Keratinocyte (primary cell): ENCODE results near the gene ARHGEF37. TPM values are rescaled to one million over a fixed set of nuclear protein-coding genes. Genes with fewer than 3 reads are reported as not detected.
"Not testable (repeated sequence)": the region's sequence is repeated elsewhere in the genome, so short reads cannot be mapped to it uniquely, and the experiment has no call there.

Source experiments
- DNase-seq: peaks from one replicate; pipeline ENCODE4 v3.0.0-alpha.2; 2011; ENCODE audit warnings: low read depth, missing footprints, low spot score
- FAIRE-seq: peaks from 2 replicates; lab custom pipeline; 2011; peaks lifted over from hg19 to GRCh38; lab: Jason Lieb, UNC
- H2AFZ ChIP-seq: 2 replicates; pipeline ENCODE4 v1.6.0; 2012; ENCODE audit warnings: low read length, control low read depth, inconsistent platforms; ENCODE audit not compliant: control insufficient read depth
- H3K27ac ChIP-seq: 2 replicates; pipeline ENCODE4 v1.5.1; 2011; ENCODE audit warnings: low read length; ENCODE audit not compliant: control insufficient read depth, insufficient read depth
- H3K27me3 ChIP-seq: 3 replicates; pipeline ENCODE4 v1.6.0; 2011; ENCODE audit warnings: low read length; ENCODE audit not compliant: control insufficient read depth, insufficient read depth; ENCODE audit errors: extremely low read depth
- H3K36me3 ChIP-seq, 2 experiments: 2 replicates in 1 of 2; 3 replicates in 1 of 2; pipeline ENCODE4 v1.5.1; 2011; ENCODE audit warnings: low read length in 2 of 2, mild to moderate bottlenecking in 1 of 2; ENCODE audit not compliant: control insufficient read depth in 2 of 2, insufficient read depth in 2 of 2; ENCODE audit errors: extremely low read depth in 1 of 2
- H3K4me1 ChIP-seq: 3 replicates; pipeline ENCODE4 v1.5.1; 2011; ENCODE audit warnings: low read length; ENCODE audit not compliant: control insufficient read depth, insufficient read depth; ENCODE audit errors: extremely low read depth
- H3K4me2 ChIP-seq: 3 replicates; pipeline ENCODE4 v1.6.0; 2011; ENCODE audit warnings: low read depth, low read length; ENCODE audit not compliant: control insufficient read depth, insufficient read depth; ENCODE audit errors: extremely low read depth
- H3K4me3 ChIP-seq, 3 experiments: fragments of 200-600 bp in 1 of 3; sonication (generic) in 1 of 3; 2 replicates in 2 of 3; 3 replicates in 1 of 3; pipeline ENCODE4 v1.5.1; 2011 to 2016; ENCODE audit warnings: low read length in 3 of 3, mild to moderate bottlenecking in 3 of 3, control low read depth in 2 of 3, inconsistent platforms in 1 of 3, low read depth in 1 of 3, mixed read lengths in 1 of 3, mixed run types in 1 of 3, moderate library complexity in 1 of 3; ENCODE audit not compliant: control insufficient read depth in 2 of 3, insufficient read depth in 2 of 3; ENCODE audit errors: extremely low read depth in 1 of 3
- H3K79me2 ChIP-seq: 2 replicates; pipeline ENCODE4 v1.6.0; 2012; ENCODE audit warnings: low read length; ENCODE audit not compliant: control insufficient read depth, insufficient read depth
- H3K9ac ChIP-seq: 3 replicates; pipeline ENCODE4 v1.6.0; 2011; ENCODE audit warnings: low read length; ENCODE audit not compliant: control insufficient read depth, insufficient read depth; ENCODE audit errors: extremely low read depth
- H3K9me1 ChIP-seq: 3 replicates; pipeline ENCODE4 v1.6.0; 2011; ENCODE audit warnings: low read length; ENCODE audit not compliant: control insufficient read depth, insufficient read depth; ENCODE audit errors: extremely low read depth
- H3K9me3 ChIP-seq: 2 replicates; pipeline ENCODE4 v1.5.1; 2012; ENCODE audit warnings: low read depth, low read length; ENCODE audit not compliant: control insufficient read depth
- H4K20me1 ChIP-seq: 3 replicates; pipeline ENCODE4 v1.6.0; 2011; ENCODE audit warnings: low read length; ENCODE audit not compliant: control insufficient read depth, insufficient read depth; ENCODE audit errors: extremely low read depth
- CTCF ChIP-seq, 3 experiments: IDR thresholded peaks in 1 of 3; conservative IDR thresholded peaks in 1 of 3; optimal IDR thresholded peaks in 1 of 3; 2 replicates in 2 of 3; 3 replicates in 1 of 3; pipeline versions ENCODE3 to v1.5.1; 2011; ENCODE audit warnings: low read length in 3 of 3, mild to moderate bottlenecking in 3 of 3, moderate library complexity in 2 of 3, control low read depth in 1 of 3, inconsistent platforms in 1 of 3; ENCODE audit not compliant: insufficient read depth in 2 of 3; ENCODE audit errors: extremely low read depth in 1 of 3
- EZH2 ChIP-seq: IDR thresholded peaks from one replicate; pipeline ENCODE4 v1.6.1; 2012; ENCODE audit warnings: inconsistent platforms, mild to moderate bottlenecking, low read length, moderate library complexity
- dilution Hi-C: fragments of 300-500 bp; cut with MboI; formaldehyde crosslinking; loops from one replicate; pipeline ENCODE4 v1.7.0; 2020; ENCODE audit warnings: low sequenced_read_pairs; ENCODE audit not compliant: extremely low pct_ligation_motif_present
- polyA plus RNA-seq, 5 experiments: library from polyadenylated mRNA; depleted of rRNA in 3 of 5; stranded (reverse) in 3 of 5; stranded (forward) in 1 of 5; unstranded in 1 of 5; fragments of >200 nt; gene quantifications; 1 replicate in 1 of 5; 2 replicates in 3 of 5; 3 replicates in 1 of 5; pipeline versions ENCODE4 v1.2.1 to v1.2.3, GENCODE V29; 2011 to 2012; ENCODE audit warnings: missing spikeins in 2 of 5, low read depth in 1 of 5, low replicate concordance in 1 of 5

The ARHGEF37 gene
- polyA plus RNA-seq, 1 donor (not counting 4 experiments of a cell fraction or from before 2014, with no cell fraction given) = 8.7 TPM

GRCh38 chr5:149649730-149650129 is 68.4 kb downstream of the ARHGEF37 start:
- H3K4me2 ChIP-seq, FAIRE-seq, H3K27me3 ChIP-seq, H3K4me1 ChIP-seq, H3K27ac ChIP-seq, H3K9me3 ChIP-seq, H3K9ac ChIP-seq, H2AFZ ChIP-seq, DNase-seq, dilution Hi-C loops, H3K9me1 ChIP-seq, H4K20me1 ChIP-seq, H3K79me2 ChIP-seq, H3K36me3 ChIP-seq, H3K4me3 ChIP-seq: not testable (repeated sequence)

GRCh38 chr5:149651686-149652085 is 70.4 kb downstream of the ARHGEF37 start:
- Histone ChIP-seq H3K9me1 (no peaks in the 10 kb centered on the region), H3K27ac (no peak overlapping the region), H3K9me3 (no peaks in the 10 kb centered on the region), H3K4me3 (no peak overlapping the region), H3K36me3 (no peaks in the 10 kb centered on the region), H3K27me3 (no peaks in the 10 kb centered on the region), H3K4me1 (no peaks in the 10 kb centered on the region), H3K9ac (no peak overlapping the region), H3K4me2 (no peak overlapping the region), H4K20me1 (no peaks in the 10 kb centered on the region), H2AFZ (no peak overlapping the region), H3K79me2 (no peaks in the 10 kb centered on the region)
- FAIRE-seq (no peak), DNase-seq (no peak)
- TF ChIP-seq EZH2 = no peak
- TF ChIP-seq CTCF (optimal IDR thresholded peaks at IDR 0.05 in 1 of 3, IDR thresholded peaks at IDR 0.05 in 1 of 3, conservative IDR thresholded peaks at IDR 0.05 in 1 of 3; ENCODE audit: extremely low read depth in 1 of 3, insufficient read depth in 2 of 3, low read length in 3 of 3) = no peak
- dilution Hi-C loops = no loop called here

- H3K4me1 ChIP-seq = no peaks in the 10 kb centered on the region
- no peak overlapping the region for H3K9ac ChIP-seq
- no peak overlapping the region for H3K4me2 ChIP-seq
- H3K79me2 ChIP-seq = no peaks in the 10 kb centered on the region
- no peaks in the 10 kb centered on the region for H3K36me3 ChIP-seq
- H3K4me3 ChIP-seq = no peak overlapping the region
- no peak for TF ChIP-seq EZH2
- TF ChIP-seq CTCF (optimal IDR thresholded peaks at IDR 0.05 in 1 of 3, IDR thresholded peaks at IDR 0.05 in 1 of 3, conservative IDR thresholded peaks at IDR 0.05 in 1 of 3; ENCODE audit: extremely low read depth in 1 of 3, insufficient read depth in 2 of 3, low read length in 3 of 3) = no peak
- DNase-seq (no peak), FAIRE-seq (no peak)
- no peak overlapping the region for H3K27ac ChIP-seq
- no peaks in the 10 kb centered on the region for H3K9me3 ChIP-seq
- no peak overlapping the region for H2AFZ ChIP-seq
- dilution Hi-C loops = no loop called here
- H4K20me1 ChIP-seq = no peaks in the 10 kb centered on the region
- no peaks in the 10 kb centered on the region for H3K27me3 ChIP-seq
- no peaks in the 10 kb centered on the region for H3K9me1 ChIP-seq
Measured at GRCh38 chr5:149652697-149653096, 71.4 kb downstream of the ARHGEF37 start.
